Femur (tissue), 1 donor: Measurements from ENCODE around the gene JMY.

Experiments used
- DNase-seq: peaks from one replicate; pipeline ENCODE4 v3.0.0-alpha.2; 2017

The JMY gene

DNA sequence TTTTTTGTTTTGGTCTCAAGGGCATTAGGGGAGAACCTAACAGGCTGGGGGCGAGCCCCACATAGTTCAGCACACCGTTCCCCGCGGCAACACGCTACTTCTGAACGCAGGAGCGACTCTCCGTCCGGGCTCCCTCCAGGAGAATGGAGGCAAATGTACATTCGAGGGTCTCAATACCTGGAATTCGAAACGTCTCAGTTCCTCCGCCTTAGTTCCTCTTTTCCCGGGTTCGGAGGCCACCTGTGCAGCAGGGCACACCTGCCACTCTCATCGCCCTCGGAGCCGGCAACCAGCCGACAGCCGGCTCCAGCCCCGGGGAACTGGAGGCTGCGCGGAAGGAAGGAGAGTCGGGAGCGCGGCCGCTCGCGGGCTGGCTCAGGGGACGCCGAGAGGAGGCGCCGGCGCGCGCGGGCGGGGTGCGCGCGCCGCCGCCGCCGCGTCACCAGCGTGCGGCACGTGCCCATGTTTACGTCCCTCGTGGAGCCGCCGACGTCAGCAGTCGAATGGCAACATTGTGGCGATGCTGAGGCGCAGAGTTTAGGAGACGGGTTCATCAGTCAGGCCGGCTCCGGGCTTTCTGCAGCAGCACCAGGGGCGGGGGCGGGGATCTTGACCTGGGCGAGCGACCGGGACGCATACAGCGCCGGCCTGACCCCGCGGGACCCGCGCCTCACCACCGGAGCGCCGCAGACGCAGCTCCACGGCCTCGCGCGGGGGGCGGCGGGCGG lies at the start of gene JMY:
Gene JMY, plus strand, starts transcription at position 498 of the 728 bp plus-strand sequence. CDS start 520 bp downstream, outside the sequence.
- DNase-seq = peak; percentile 91

DNA sequence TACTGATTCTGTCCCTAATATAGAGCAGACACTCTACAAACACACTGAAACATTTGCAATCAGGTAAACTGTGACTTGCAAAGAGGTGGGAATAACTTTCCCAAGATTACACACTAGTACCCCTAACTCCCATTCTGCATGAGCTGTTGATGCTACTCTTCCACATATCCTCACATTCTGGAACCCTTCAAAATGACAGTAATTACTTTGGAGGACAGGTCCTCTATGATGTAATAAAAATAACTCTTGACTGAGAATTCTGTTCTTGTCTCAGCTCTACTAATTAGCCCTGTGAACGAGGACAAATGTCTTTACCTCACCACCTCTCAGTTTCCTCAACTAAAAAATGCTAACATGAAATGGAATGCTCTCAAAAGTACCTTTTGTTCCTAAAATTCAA lies 49.5 kb upstream of the JMY start:
- DNase-seq = no peak

- DNase-seq = no peak
Observed at GRCh38 chr5:79189439-79190234, 46.3 kb upstream of the JMY start.

DNA sequence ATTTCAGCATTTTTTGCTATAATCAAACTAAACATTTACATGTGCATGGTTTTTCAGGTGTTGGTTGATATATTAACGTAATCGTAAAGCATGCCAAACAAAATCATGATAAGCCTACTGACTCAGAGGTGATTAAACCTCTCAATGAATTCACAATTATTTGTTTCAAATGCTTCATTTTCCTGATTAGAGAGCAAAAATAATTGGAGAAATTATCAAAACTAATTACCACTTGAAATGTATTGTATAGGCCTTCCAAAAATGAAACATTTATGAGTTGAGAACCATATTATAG lies 45.7 kb upstream of the JMY start:
- no peak for DNase-seq

DNA sequence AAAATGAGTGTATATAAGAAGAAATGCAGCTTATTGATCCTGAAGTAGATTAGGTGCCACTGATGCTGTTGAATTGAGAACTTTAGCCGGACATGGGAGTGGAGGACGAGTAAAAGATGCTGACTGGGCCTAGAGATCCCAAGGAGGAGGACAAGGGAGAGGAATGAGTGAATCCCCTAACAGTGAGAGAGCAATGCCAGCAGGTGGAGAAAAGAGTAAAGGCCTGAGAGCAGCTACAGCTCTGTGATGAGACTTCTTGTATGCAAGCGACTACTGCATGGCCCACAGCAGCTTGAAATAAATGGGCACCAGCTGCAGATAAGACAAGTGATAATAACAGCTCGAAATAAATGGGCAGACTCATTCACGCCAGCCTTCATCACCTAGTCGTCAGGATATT lies 44.5 kb upstream of the JMY start:
- DNase-seq = no peak

- DNase-seq = no peak
Observed at GRCh38 chr5:79193643-79194042, 42.3 kb upstream of the JMY start.

DNA sequence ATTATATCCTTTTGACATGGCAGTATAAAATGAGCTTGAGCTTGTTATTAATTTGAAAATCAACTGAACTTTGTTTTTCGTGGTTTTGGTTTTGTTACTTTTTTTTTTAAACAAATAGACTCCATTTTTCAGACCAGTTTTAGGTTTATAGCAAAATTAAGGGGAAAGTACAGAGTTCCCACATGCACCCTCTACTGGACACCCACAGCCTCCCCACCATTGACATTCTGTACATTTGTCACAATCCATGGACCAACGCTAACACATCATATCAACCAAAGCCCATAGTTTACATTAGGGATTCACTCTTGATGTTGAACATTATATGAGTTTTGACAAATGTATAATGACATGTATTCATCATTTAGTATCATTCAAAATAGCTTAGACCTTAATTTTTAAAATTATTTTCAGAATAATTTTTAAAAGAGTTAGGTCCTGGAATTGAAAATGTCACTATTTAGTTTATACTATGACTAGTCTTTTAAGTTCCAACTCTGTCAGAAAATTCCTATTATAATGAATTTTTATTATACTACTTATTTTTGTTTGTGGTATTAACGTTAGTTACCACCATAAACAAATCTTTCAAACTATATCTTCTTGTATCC lies 35.3 kb upstream of the JMY start:
- no peak for DNase-seq

- no peak for DNase-seq
Observed at GRCh38 chr5:79201206-79201605, 34.7 kb upstream of the JMY start.

GRCh38 chr5:79202076-79202475 lies 33.9 kb upstream of the JMY start:
- DNase-seq = no peak

- DNase-seq = no peak
Observed at GRCh38 chr5:79205965-79206364, 30.0 kb upstream of the JMY start.

- no peak for DNase-seq
Observed at GRCh38 chr5:79206541-79206940, 29.4 kb upstream of the JMY start.

GRCh38 chr5:79209505-79209904 lies 26.4 kb upstream of the JMY start:
- no peak for DNase-seq

DNA sequence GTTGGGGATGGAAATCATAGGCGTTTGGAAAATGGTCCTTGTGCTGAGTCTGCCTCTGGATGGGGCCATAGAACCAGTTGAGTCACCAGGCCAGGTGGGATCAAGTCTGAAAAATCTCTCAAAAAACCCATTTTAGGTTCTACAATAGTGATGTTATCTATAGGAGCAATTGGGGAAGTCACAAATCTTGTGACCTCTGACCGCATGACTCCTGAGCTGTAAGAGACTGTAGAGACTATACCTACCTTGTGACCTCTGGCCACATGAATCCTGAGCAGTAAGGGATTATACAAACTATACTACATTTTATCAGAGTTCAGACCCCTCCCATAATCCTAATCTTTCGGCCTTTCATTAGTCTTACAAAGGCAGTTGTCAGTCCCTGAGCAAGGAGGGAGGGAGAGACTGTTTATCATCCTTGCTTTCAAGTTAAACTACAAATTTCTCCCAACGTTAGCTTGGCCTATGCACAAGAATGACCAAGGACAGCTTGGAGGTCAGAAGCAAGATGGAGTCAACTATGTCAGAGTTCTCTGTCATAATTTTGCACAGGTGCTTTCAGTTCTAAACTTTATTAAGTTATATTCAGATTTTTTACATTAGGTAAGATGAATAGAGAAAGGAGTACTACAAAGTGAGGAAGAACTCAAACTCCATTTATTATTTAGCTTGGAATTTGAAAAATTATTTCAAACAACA lies 11.5 kb upstream of the JMY start:
- DNase-seq = no peak

DNA sequence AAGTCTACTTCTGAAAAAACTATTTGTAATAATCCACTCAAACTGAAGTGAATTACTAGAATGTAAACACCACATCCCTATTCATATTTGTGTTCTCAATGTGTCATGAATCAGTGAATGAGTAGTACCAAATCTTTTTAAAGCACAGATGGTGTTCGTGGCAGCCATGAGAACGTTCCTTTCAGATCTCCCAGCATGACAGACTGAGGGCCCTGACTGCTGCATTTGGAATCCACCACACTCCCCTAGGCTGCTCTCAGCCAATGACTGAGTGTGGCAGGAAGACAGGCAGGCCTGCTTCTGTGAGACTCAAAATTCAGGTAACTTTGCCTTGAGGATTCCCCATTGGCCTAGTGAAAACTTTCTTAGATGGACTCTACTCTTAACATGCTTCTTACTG lies 10.9 kb upstream of the JMY start:
- DNase-seq = no peak

GRCh38 chr5:79225441-79225840 lies 10.5 kb upstream of the JMY start:
- DNase-seq = no peak

DNA sequence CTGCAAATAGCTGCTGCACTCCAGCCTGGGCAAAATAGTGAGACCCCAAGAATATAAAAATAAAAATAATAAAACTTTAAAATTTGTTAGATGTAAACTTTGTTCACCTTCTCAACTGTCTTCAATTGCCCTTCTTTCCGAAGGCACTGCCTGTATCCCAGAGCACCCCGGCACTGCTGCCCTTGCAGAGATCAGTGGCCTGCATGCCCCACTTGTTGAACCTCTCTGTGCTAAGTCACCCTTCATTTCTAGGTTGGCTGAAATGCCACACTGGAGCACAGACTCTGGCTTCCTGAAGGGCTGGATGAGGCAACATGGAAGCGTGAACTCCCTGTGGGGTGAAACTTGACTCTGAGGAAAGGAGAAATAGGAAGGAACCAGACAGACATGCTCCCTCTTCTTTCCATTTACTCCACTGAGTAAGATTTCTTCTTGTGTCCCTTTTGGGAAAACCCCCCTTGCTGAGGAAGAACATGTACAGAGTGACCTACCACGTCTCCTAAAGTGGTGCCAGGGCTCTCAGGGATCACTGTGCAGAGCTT lies 8.4 kb upstream of the JMY start:
- no peak for DNase-seq

- no peak for DNase-seq
Observed at GRCh38 chr5:79229357-79230174, 6.4 kb upstream of the JMY start.

- DNase-seq = no peak
Observed at GRCh38 chr5:79235261-79235633, 684 bp upstream of the JMY start.

DNA sequence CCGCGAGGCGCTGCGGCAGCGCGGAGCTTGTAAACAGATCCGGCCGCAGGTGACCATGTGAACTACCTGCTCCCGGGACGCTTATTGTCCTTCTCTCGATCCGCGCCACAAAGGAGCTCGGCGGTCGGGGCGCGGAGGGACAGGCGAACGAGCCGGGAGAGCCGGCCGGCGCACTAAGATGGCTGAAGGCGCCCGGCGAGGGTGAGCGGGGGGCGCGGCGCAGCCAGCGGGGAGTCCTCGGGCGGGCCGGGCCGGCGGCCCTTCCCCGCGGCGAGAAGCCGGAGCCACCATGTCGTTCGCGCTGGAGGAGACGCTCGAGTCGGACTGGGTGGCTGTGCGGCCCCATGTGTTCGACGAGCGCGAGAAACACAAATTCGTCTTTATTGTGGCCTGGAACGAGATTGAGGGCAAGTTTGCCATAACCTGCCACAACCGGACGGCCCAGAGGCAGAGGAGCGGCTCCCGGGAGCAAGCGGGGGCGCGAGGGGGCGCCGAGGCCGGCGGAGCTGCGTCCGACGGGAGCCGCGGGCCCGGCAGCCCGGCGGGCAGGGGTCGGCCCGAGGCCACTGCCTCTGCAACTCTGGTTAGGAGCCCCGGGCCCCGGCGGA lies 535 bp downstream of the JMY start:
- no peak for DNase-seq

DNA sequence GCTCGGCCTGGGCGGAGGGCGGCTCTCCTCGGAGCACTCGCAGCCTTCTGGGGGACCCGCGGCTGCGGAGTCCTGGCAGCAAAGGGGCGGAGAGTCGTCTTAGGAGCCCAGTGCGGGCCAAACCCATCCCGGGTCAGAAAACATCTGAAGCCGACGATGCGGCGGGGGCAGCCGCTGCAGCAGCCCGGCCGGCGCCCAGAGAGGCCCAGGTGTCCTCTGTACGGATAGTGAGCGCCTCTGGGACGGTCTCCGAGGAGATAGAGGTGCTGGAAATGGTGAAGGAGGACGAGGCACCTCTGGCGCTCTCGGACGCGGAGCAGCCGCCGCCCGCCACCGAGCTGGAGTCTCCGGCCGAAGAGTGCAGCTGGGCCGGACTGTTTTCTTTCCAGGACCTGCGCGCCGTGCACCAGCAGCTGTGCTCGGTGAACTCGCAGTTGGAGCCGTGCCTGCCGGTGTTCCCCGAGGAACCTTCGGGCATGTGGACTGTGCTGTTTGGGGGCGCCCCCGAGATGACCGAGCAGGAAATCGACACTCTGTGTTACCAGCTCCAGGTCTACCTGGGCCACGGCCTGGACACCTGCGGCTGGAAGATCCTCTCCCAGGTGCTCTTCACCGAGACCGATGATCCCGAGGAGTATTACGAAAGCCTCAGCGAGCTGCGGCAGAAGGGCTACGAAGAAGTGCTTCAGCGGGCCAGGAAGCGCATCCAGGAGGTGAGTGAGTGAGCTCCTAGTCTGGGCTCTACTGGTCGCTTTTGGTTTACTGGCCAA lies 1.2 kb downstream of the JMY start:
- DNase-seq = peak; percentile 47
